Measurements from ENCODE around the gene CDK6. TPM values are rescaled to one million over a fixed set of nuclear protein-coding genes. Genes with fewer than 3 reads are reported as not detected.
"Not testable (repeated sequence)": the region's sequence is repeated elsewhere in the genome, so short reads cannot be mapped to it uniquely, and the experiment has no call there.

Gene CDK6
- total and polyA plus RNA-seq, 2 of the 8 experiments (the other 6 are each of a cell fraction or from before 2014, with no cell fraction given) = 5.9 to 18.9 TPM

GRCh38 chr7:92744180-92744579 lies 92.2 kb downstream of the CDK6 start:
- DNase-seq (ENCODE audit: low read depth in 1 of 2, low spot score in 2 of 2); H3K56ac ChIP-seq (replicated peaks; ENCODE audit: insufficient read length, low read depth, low read length); H2BK15ac ChIP-seq (ENCODE audit: low read length); H3K36me3 ChIP-seq (ENCODE audit: control insufficient read depth in 2 of 4, insufficient read depth in 4 of 4, low read length in 3 of 4); H2BK20ac ChIP-seq (ENCODE audit: low read length); H3K18ac ChIP-seq (ENCODE audit: extremely low read depth, low read length); H4K8ac ChIP-seq (ENCODE audit: extremely low read depth, insufficient read depth, low read length); H2BK120ac ChIP-seq (replicated peaks; ENCODE audit: low read depth, low read length); H3K79me1 ChIP-seq (ENCODE audit: low read depth, low read length); H3K4me2 ChIP-seq (ENCODE audit: insufficient read depth in 1 of 2, low read depth in 2 of 2, low read length in 2 of 2); H2AFZ ChIP-seq (ENCODE audit: low read length); H4K20me1 ChIP-seq (replicated peaks in 1 of 2; ENCODE audit: control insufficient read depth in 1 of 2, insufficient read depth in 2 of 2, low read length in 2 of 2); H2AK5ac ChIP-seq (ENCODE audit: low read depth, low read length); H4K5ac ChIP-seq (ENCODE audit: insufficient read length, low read depth, low read length); FAIRE-seq; H2BK5ac ChIP-seq (ENCODE audit: low read depth, low read length); H2BK12ac ChIP-seq (ENCODE audit: low read depth, low read length); H3K9me3 ChIP-seq (ENCODE audit: insufficient read depth in 2 of 2, low read depth in 1 of 2, low read length in 1 of 2); H3K27me3 ChIP-seq (replicated peaks in 1 of 4; ENCODE audit: control insufficient read depth in 3 of 4, extremely low read depth in 1 of 4, insufficient read depth in 3 of 4, low read length in 3 of 4); H3K23ac ChIP-seq (ENCODE audit: insufficient read length); H4K91ac ChIP-seq (replicated peaks; ENCODE audit: insufficient read length, low read length); H3K4me1 ChIP-seq (replicated peaks in 1 of 4; ENCODE audit: control insufficient read depth in 3 of 4, insufficient read depth in 4 of 4, low read length in 3 of 4); H3K4me3 ChIP-seq (ENCODE audit: extremely low read depth in 1 of 4, insufficient read depth in 2 of 4, low read depth in 3 of 4, low read length in 4 of 4); H3K23me2 ChIP-seq (ENCODE audit: low read depth, low read length); H3K27ac ChIP-seq (ENCODE audit: low read depth, low read length); H3K9ac ChIP-seq (replicated peaks in 1 of 4; ENCODE audit: extremely low read depth in 1 of 4, low read depth in 3 of 4, low read length in 3 of 4); POLR2A ChIA-PET (ENCODE audit: partially characterized antibody); H3K4ac ChIP-seq (replicated peaks; ENCODE audit: insufficient read length, low read depth, low read length); H3K14ac ChIP-seq (ENCODE audit: insufficient read length); H3K79me2 ChIP-seq (ENCODE audit: control insufficient read depth in 1 of 2, insufficient read depth in 2 of 2, low read length in 2 of 2): not testable (repeated sequence)
- CTCF ChIA-PET (ENCODE audit: partially characterized antibody) = interaction anchor here (1.2 kb wide), 1 partner anchor 14 kb away, joined by 3 read pairs; no protein-coding TSS in a partner anchor
- WGBS, 2 experiments (ENCODE audit: extremely low coverage in 1 of 2, insufficient coverage in 1 of 2, insufficient read length in 1 of 2, insufficient replicate concordance in 2 of 2, low coverage in 1 of 2, low lambda C conversion rate in 2 of 2, missing lambda C conversion rate in 1 of 2) = 88% methylated on average over 4 of the region's 4 CpGs; no CpG with 5 or more reads in 1 of the 2 experiments

Measured in H1 (cell line).